Right lobe of liver (tissue), 4 donors: ENCODE measurements around the gene AGPAT2.

Experiments used
- CTCF ChIP-seq, 4 donors: fragments of 200-600 bp in 3 of 4; fragments of 450-650 bp in 1 of 4; IDR thresholded peaks; one replicate each; pipeline versions ENCODE4 v1.5.1 to v1.8.0; 2016 to 2022; ENCODE audit warnings: antibody characterized with exemption in 4 of 4, mild to moderate bottlenecking in 2 of 4
- POLR2A ChIP-seq: fragments of 450-650 bp; IDR thresholded peaks from one replicate; pipeline ENCODE4 v1.6.1; 2017; ENCODE audit warnings: antibody characterized with exemption, mild to moderate bottlenecking
- donor health status: DM: no; HTN: no; CAD: no.
- donor health status: DM: no; HTN: no; CAD: no.
- donor health status: DM: no; HTN: yes; CAD: no.

- TF ChIP-seq CTCF (IDR thresholded peaks at IDR 0.05), result no peak
- TF ChIP-seq POLR2A, result no peak
These were observed 59.6 kb downstream of the AGPAT2 start for GRCh38 chr9:136627703-136628102.
